ENCODE measurements around the gene ALX4. TPM values are rescaled to one million over a fixed set of nuclear protein-coding genes. Genes with fewer than 3 reads are reported as not detected.

Gene ALX4
- total and polyA plus RNA-seq, 2 experiments from 2014 or later, result not detected

GRCh38 chr11:44301564-44302271 is 8.2 kb downstream of the ALX4 start:
- DNase-seq (ENCODE audit: low spot score) (no peak), ATAC-seq (no peak)
- H3K27me3 Mint-ChIP-seq (ENCODE audit: insufficient read depth, low read depth, poor library complexity), result peaks cover 66% of the 10 kb centered on the region
- Histone ChIP-seq H3K9me2 (ENCODE audit: insufficient read depth) (no peaks in the 10 kb centered on the region), H3K4me1 (ENCODE audit: insufficient read depth) (peaks cover 24% of the 10 kb centered on the region), H3K79me2 (replicated peaks; ENCODE audit: insufficient read depth) (no peaks in the 10 kb centered on the region), H3K27me3 (ENCODE audit: insufficient read depth) (peaks cover 72% of the 10 kb centered on the region), H3K27ac (ENCODE audit: low read depth) (no peak overlapping the region), H3F3A (replicated peaks; ENCODE audit: low read depth) (peaks cover 3% of the 10 kb centered on the region; the same call in 1 of the 2 replicates), H3K36me3 (ENCODE audit: insufficient read depth) (no peaks in the 10 kb centered on the region), H2AFZ (no peak overlapping the region), H3K4me2 (no peak overlapping the region), H3K4me3 (no peak overlapping the region), H4K20me1 (replicated peaks; ENCODE audit: insufficient read depth) (0 out of 2 replicates have a peak, but pooled peaks cover 8% of the 10 kb centered on the region)
- H3K27ac Mint-ChIP-seq, result no peak overlapping the region
- H3K4me1 Mint-ChIP-seq, result peaks cover 30% of the 10 kb centered on the region
- H3K4me3 Mint-ChIP-seq, result no peak overlapping the region
- no peaks in the 10 kb centered on the region for H3K36me3 Mint-ChIP-seq (ENCODE audit: low read depth)
- H3K9me3 Mint-ChIP-seq, result no peaks in the 10 kb centered on the region
- TF ChIP-seq REST (IDR thresholded peaks at IDR 0.05; ENCODE audit: unreplicated experiment), result no peak

GRCh38 chr11:44300844-44301563 is 8.9 kb downstream of the ALX4 start:
- no peak for DNase-seq (ENCODE audit: low spot score)
- H3K4me1 Mint-ChIP-seq, result peaks cover 25% of the 10 kb centered on the region
- H3K9me2 ChIP-seq (ENCODE audit: insufficient read depth), result no peaks in the 10 kb centered on the region
- H3K4me3 ChIP-seq, result no peak overlapping the region
- peaks cover 61% of the 10 kb centered on the region for H3K27me3 Mint-ChIP-seq (ENCODE audit: insufficient read depth, low read depth, poor library complexity)
- H2AFZ ChIP-seq, result no peak overlapping the region
- peaks cover 24% of the 10 kb centered on the region for H3K4me1 ChIP-seq (ENCODE audit: insufficient read depth)
- 0 out of 2 replicates have a peak, but pooled peaks cover 6% of the 10 kb centered on the region for H4K20me1 ChIP-seq (replicated peaks; ENCODE audit: insufficient read depth)
- no peak overlapping the region for H3K4me2 ChIP-seq
- no peaks in the 10 kb centered on the region for H3K36me3 ChIP-seq (ENCODE audit: insufficient read depth)
- no peak for ATAC-seq
- TF ChIP-seq ZNF114 (CRISPR knock-in tag; IDR thresholded peaks at IDR 0.05), result no peak
- no peak overlapping the region for H3K27ac Mint-ChIP-seq
- no peaks in the 10 kb centered on the region for H3F3A ChIP-seq (replicated peaks; ENCODE audit: low read depth)
- H3K79me2 ChIP-seq (replicated peaks; ENCODE audit: insufficient read depth), result no peaks in the 10 kb centered on the region
- no peaks in the 10 kb centered on the region for H3K9me3 Mint-ChIP-seq
- no peaks in the 10 kb centered on the region for H3K36me3 Mint-ChIP-seq (ENCODE audit: low read depth)
- peaks cover 65% of the 10 kb centered on the region for H3K27me3 ChIP-seq (ENCODE audit: insufficient read depth)
- H3K4me3 Mint-ChIP-seq, result no peak overlapping the region
- no peak overlapping the region for H3K27ac ChIP-seq (ENCODE audit: low read depth)

- Histone ChIP-seq H3K4me2 (no peak overlapping the region), H3K27ac (ENCODE audit: low read depth) (no peak overlapping the region), H4K20me1 (replicated peaks; ENCODE audit: insufficient read depth) (no peaks in the 10 kb centered on the region), H3K27me3 (ENCODE audit: insufficient read depth) (peaks cover 43% of the 10 kb centered on the region), H2AFZ (no peak overlapping the region), H3K4me3 (no peak overlapping the region), H3F3A (replicated peaks; ENCODE audit: low read depth) (no peaks in the 10 kb centered on the region), H3K9me2 (ENCODE audit: insufficient read depth) (no peaks in the 10 kb centered on the region), H3K36me3 (ENCODE audit: insufficient read depth) (no peaks in the 10 kb centered on the region), H3K4me1 (ENCODE audit: insufficient read depth) (peaks cover 6% of the 10 kb centered on the region; the same call in 1 of the 2 replicates), H3K79me2 (replicated peaks; ENCODE audit: insufficient read depth) (no peaks in the 10 kb centered on the region)
- Mint-ChIP-seq H3K36me3 (ENCODE audit: low read depth) (no peaks in the 10 kb centered on the region), H3K27me3 (ENCODE audit: insufficient read depth, low read depth, poor library complexity) (peaks cover 39% of the 10 kb centered on the region), H3K4me1 (peaks cover 6% of the 10 kb centered on the region), H3K27ac (no peak overlapping the region), H3K4me3 (no peak overlapping the region), H3K9me3 (no peaks in the 10 kb centered on the region)
- ATAC-seq (no peak), DNase-seq (ENCODE audit: low spot score) (no peak)
- TF ChIP-seq ETS1 (IDR thresholded peaks at IDR 0.05), result no peak
- TF ChIP-seq CTCF (conservative IDR thresholded peaks at IDR 0.05; ENCODE audit: low read depth in 2 of 2), result peak in 1 of 2 experiments; percentile 22; a peak in 2 of 4 replicates
Observed at GRCh38 chr11:44298862-44299261, 11.1 kb downstream of the ALX4 start.

Data from GM23338 (cell line).